Hair follicular keratinocyte (primary cell): ENCODE data around the gene OR2V2. TPM values are rescaled to one million over a fixed set of nuclear protein-coding genes. Genes with fewer than 3 reads are reported as not detected.

Source experiments
- total RNA-seq: library from RNA; depleted of rRNA; stranded (reverse); fragments of >200 nt; gene quantifications from 2 replicates; pipeline ENCODE4 v1.2.3, GENCODE V29; 2015

Gene OR2V2
- not detected in 2 replicates for total RNA-seq

GRCh38 chr5:181146927-181147636 is at the start of gene OR2V2:
TSS of gene OR2V2 (plus strand) at chr5:181147586. CDS start at chr5:181154943, 7,357 bp downstream.

GRCh38 chr5:181130832-181131496 is 16.4 kb upstream of the OR2V2 start, which contains the start of gene OR2V1:
TSS of gene OR2V1 (minus strand) at chr5:181131169. CDS start at chr5:181125304, 5,865 bp downstream.

DNA sequence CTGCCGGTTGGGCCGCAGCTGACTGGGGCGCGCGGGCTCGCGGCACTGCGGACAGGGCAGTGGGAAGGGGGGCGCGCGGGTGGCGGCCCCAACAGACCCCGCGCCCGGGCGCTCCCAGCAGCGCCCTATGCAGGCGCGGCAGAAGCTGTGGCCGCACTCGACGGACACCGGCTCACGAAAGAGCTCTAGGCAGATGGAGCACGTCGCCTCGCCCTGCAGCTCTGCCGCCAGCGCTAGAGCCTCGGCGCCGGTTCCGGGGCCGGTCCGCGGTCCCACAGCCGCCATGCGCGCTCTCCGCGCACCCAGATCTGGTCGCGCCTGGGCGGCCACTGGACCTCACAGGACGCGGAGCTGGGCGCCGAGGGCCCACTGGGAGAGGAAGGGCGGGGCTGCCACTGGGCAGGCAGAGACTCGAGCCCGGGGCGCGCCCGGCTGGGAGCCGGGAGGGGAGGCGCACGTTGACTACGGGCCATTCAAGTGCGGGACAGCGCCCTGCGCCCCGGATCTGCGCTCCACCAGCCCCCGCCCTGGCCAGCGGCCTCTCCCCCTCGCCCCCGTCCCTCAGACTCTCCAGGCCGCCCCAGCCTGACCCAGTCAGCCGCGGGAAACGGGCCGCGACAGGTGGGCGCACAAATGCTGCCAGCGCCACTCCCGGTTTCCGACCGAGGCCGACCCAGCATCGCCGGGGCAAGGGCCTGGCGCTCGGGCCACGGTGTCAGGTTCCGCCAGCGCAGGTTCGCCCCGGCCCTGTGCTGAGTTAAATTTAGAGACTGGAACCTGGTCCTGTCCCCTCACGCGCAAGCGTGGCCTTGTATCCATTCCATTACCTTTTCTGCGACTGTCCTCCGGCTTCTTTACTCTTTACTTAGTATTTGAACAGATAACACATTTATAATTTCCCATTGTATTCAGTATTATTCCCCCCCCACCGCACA is 57.7 kb downstream of the OR2V2 start, which contains the start of gene TRIM7:
Gene TRIM7 (minus strand): TSS at position 371 of the 935 bp plus-strand sequence. CDS start 86 bp downstream, at position 285.

Other genes starting within 250 kb of the OR2V2 start
- gene BTNL8, start 248.4 kb upstream of the OR2V2 start, total RNA-seq: not detected in 2 replicates
- not detected in 2 replicates for gene BTNL3, start 158.7 kb upstream of the OR2V2 start, total RNA-seq
- gene BTNL9, start 107.3 kb upstream of the OR2V2 start, total RNA-seq: not detected in 2 replicates
- gene OR2V1, start 16.4 kb upstream of the OR2V2 start, total RNA-seq: not detected in 2 replicates
- 56.8 and 64.7 TPM in 2 replicates for gene TRIM7, start 57.6 kb downstream of the OR2V2 start, total RNA-seq
- gene TRIM41, start 75.7 kb downstream of the OR2V2 start, total RNA-seq: 14.0 and 14.2 TPM in 2 replicates
- 2,722 and 3,590 TPM in 2 replicates for gene RACK1, start 96.3 kb downstream of the OR2V2 start, total RNA-seq
- 1.0 and 2.3 TPM in 2 replicates for gene TRIM52, start 113.6 kb downstream of the OR2V2 start, total RNA-seq
- gene OR4F3, start 219.7 kb downstream of the OR2V2 start, total RNA-seq: not detected in 2 replicates